Activated B cell treated with CpG ODN at 0.5 μM for 24 hours (primary cell): ENCODE results near the gene IGF2BP3. TPM values are rescaled to one million over a fixed set of nuclear protein-coding genes. Genes with fewer than 3 reads are reported as not detected.
A peak's percentile ranks its signal among the peaks of the same experiment; 100 is the strongest.

Experiments
- ATAC-seq: fragments of 200-7000 bp; cut with Tn5 transposase; one replicate; pipeline ENCODE4 v1.10.0; 2021; ENCODE audit warnings: low read depth, mild to moderate bottlenecking, moderate library complexity
- CTCF ChIA-PET: fragments of 350-600 bp; sonication (Branson Sonifier 250); formaldehyde crosslinking; loops from one replicate; lab custom pipeline; 2021; ENCODE audit warnings: antibody characterized with exemption; lab: Charles Lee
- POLR2A ChIA-PET: fragments of 350-600 bp; sonication (Branson Sonifier 250); formaldehyde crosslinking; loops from one replicate; lab custom pipeline; 2021; ENCODE audit warnings: antibody characterized with exemption; lab: Charles Lee
- DNase-seq: peaks from one replicate; pipeline ENCODE4 v3.0.0; 2022
- H3K27ac Mint-ChIP-seq: one replicate; pipeline ENCODE4 v1.8.0; 2020; ENCODE audit warnings: mixed read lengths
- H3K27me3 Mint-ChIP-seq: one replicate; pipeline ENCODE4 v1.8.0; 2021; ENCODE audit warnings: mixed read lengths
- H3K36me3 Mint-ChIP-seq: one replicate; pipeline ENCODE4 v1.8.0; 2021; ENCODE audit warnings: low read depth, mixed read lengths
- H3K4me1 Mint-ChIP-seq: one replicate; pipeline ENCODE4 v1.8.0; 2021; ENCODE audit warnings: mixed read lengths
- H3K4me3 Mint-ChIP-seq: one replicate; pipeline ENCODE4 v1.8.0; 2020; ENCODE audit warnings: mild to moderate bottlenecking, mixed read lengths
- H3K9me3 Mint-ChIP-seq: one replicate; pipeline ENCODE4 v1.8.0; 2020; ENCODE audit warnings: mixed read lengths
- intact Hi-C: fragments of 100-400 bp; cut with micrococcal nuclease; formaldehyde crosslinking; loops from one replicate; pipeline ENCODE4 v1.15.1; 2024
- total RNA-seq: library from RNA; stranded (reverse); gene quantifications from 2 replicates; pipeline ENCODE4 v1.2.3, GENCODE V29; 2022
- TF ChIP-seq, protein P1 (sequence below): fragments of 200-600 bp; IDR thresholded peaks from one replicate; pipeline ENCODE4 v1.8.0; 2022; ENCODE audit warnings: antibody characterized with exemption, mild to moderate bottlenecking

The IGF2BP3 gene
- total RNA-seq, 1 donor from 2014 or later: 10.3 TPM

- Mint-ChIP-seq H3K27me3 (no peaks in the 10 kb centered on the region), H3K27ac (peak overlapping the region; percentile 50), H3K9me3 (no peaks in the 10 kb centered on the region), H3K4me3 (no peak overlapping the region), H3K4me1 (peaks cover 72% of the 10 kb centered on the region), H3K36me3 (no peaks in the 10 kb centered on the region)
- TF ChIP-seq, protein P1, sequence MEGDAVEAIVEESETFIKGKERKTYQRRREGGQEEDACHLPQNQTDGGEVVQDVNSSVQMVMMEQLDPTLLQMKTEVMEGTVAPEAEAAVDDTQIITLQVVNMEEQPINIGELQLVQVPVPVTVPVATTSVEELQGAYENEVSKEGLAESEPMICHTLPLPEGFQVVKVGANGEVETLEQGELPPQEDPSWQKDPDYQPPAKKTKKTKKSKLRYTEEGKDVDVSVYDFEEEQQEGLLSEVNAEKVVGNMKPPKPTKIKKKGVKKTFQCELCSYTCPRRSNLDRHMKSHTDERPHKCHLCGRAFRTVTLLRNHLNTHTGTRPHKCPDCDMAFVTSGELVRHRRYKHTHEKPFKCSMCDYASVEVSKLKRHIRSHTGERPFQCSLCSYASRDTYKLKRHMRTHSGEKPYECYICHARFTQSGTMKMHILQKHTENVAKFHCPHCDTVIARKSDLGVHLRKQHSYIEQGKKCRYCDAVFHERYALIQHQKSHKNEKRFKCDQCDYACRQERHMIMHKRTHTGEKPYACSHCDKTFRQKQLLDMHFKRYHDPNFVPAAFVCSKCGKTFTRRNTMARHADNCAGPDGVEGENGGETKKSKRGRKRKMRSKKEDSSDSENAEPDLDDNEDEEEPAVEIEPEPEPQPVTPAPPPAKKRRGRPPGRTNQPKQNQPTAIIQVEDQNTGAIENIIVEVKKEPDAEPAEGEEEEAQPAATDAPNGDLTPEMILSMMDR: no peak
- ChIA-PET POLR2A (no interaction called here), CTCF (interaction anchor here (1.5 kb wide), 1 partner anchor 12 kb away, joined by 7 read pairs; no protein-coding TSS in a partner anchor)
- ATAC-seq (no peak), DNase-seq (no peak)
- intact Hi-C loops: loop anchor here (2.0 to 10.0 kb wide), 5 partner anchors 161 to 1455 kb away; partner anchors contain the start of genes CCDC126, CDCA7L, HYCC1 and TRA2A
Measured at GRCh38 chr7:23369695-23370404, 100.4 kb downstream of the IGF2BP3 start.

- H3K9me3 Mint-ChIP-seq: no peaks in the 10 kb centered on the region
- peak overlapping the region; percentile 35 for H3K4me3 Mint-ChIP-seq
- H3K4me1 Mint-ChIP-seq: peaks cover 66% of the 10 kb centered on the region
- intact Hi-C loops: loop anchor here (2.0 kb wide), 1 partner anchor 162 kb away; the partner anchor contains the start of gene TRA2A
- POLR2A ChIA-PET: interaction anchor here (1.2 kb wide), 1 partner anchor 41 kb away, joined by 6 read pairs; no protein-coding TSS in a partner anchor
- DNase-seq: no peak
- CTCF ChIA-PET: interaction anchor here (0.7 to 0.9 kb wide), 2 partner anchors 11 to 1414 kb away, joined by 3 to 5 read pairs; no protein-coding TSS in a partner anchor
- ATAC-seq: no peak
- H3K27me3 Mint-ChIP-seq: no peaks in the 10 kb centered on the region
- TF ChIP-seq, protein P1: no peak
- H3K36me3 Mint-ChIP-seq: no peaks in the 10 kb centered on the region
- peak overlapping the region; percentile 50 for H3K27ac Mint-ChIP-seq
Measured at GRCh38 chr7:23369100-23369499, 101.2 kb downstream of the IGF2BP3 start.

DNA sequence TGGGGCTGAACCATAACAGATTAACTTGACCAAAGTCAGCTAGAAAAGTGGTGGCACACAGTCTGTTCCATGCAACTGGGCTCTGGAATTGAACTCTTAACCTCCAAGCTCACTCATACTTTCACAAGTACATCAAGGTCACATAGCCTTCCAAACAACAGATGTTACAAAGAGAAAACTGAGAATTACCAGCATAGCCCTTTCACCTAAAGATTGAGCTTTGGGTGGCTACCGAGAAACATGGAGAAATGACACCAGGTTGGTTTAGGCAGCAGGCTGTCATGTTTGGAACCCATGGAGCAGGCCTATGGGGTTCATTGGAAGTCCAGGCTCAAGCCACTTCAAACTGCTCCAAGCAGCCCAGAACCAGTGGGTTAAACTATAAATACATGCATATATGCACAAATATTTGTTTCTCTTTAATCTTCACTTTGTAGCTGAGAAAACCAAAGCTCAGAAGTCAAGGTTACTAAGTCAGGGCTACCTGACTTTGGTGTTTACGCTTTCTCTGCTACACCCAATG lies 112.1 kb downstream of the IGF2BP3 start:
- Mint-ChIP-seq H3K27me3 (no peaks in the 10 kb centered on the region), H3K36me3 (no peaks in the 10 kb centered on the region), H3K9me3 (no peaks in the 10 kb centered on the region), H3K27ac (no peak overlapping the region), H3K4me3 (no peak overlapping the region), H3K4me1 (peaks cover 19% of the 10 kb centered on the region)
- no peak for ATAC-seq
- intact Hi-C loops: no loop called here
- POLR2A ChIA-PET: interaction anchor here (0.7 to 1.3 kb wide), 7 partner anchors 9 to 173 kb away, joined by 3 to 5 read pairs (median 3); partner anchors contain the start of gene TRA2A
- CTCF ChIA-PET: interaction anchor here (0.7 to 2.1 kb wide), 36 partner anchors 9 to 355 kb away, joined by 3 to 42 read pairs (median 5); no protein-coding TSS in a partner anchor
- TF ChIP-seq, protein P1: no peak
- no peak for DNase-seq

DNA sequence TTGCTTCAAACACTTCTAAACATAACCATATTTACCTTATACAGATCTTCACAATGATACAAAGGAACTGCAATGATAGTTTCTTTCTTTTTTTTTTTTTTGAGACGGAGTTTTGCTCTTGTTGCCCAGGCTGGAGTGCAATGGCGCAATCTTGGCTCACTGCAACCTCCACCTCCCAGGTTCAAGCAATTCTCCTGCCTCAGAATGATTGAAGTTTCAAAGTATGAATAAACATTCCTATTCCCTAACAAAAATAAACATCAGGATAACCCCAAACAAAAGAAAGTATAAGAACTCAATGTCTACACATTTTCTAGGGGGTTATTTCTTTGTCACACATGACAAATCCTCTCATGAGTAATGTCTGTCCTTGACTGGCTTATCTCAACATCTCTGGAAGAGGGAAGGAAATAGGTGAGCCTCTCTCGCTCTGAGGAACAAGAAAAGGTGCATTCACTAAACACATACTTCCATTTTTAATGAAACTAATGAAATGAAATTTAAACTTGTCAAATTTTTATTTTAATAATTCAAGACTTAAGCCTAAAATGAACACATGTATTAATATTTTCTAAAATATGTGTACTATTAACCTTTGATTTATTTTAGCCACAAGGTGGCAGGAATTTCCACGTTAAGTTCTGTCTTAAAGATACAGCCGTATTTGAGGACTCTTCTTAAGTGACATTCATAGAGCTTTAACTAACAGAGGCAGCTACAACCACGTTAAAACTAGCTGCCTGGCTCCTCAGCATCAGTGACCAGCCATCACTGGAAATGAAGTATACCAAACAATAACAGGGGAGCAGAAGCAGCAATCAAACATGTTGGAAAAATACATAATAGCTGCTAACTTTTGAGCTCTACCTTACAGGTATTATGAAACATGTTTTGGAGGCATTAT lies 112.8 kb downstream of the IGF2BP3 start:
- DNase-seq: no peak
- intact Hi-C loops: loop anchor here (1.0 to 2.0 kb wide), 8 partner anchors 11 to 355 kb away; partner anchors contain the start of gene IGF2BP3
- ChIA-PET POLR2A (interaction anchor here (0.7 to 1.3 kb wide), 7 partner anchors 9 to 174 kb away, joined by 3 to 5 read pairs (median 3); partner anchors contain the start of gene TRA2A), CTCF (interaction anchor here (0.7 to 2.1 kb wide), 36 partner anchors 8 to 356 kb away, joined by 3 to 42 read pairs (median 5); no protein-coding TSS in a partner anchor)
- TF ChIP-seq, protein P1: peak; percentile 22
- peak; percentile 87 for ATAC-seq
- Mint-ChIP-seq H3K27me3 (no peaks in the 10 kb centered on the region), H3K4me1 (peaks cover 20% of the 10 kb centered on the region), H3K36me3 (no peaks in the 10 kb centered on the region), H3K9me3 (no peaks in the 10 kb centered on the region), H3K27ac (no peak overlapping the region), H3K4me3 (no peak overlapping the region)
